NCI-H82 treated with DMSO at 0.1 percent for 48 hours (cell line): ENCODE data around the gene ARL5C.
A peak's percentile ranks its signal among the peaks of the same experiment; 100 is the strongest.
"Not testable (repeated sequence)": the region's sequence is repeated elsewhere in the genome, so short reads cannot be mapped to it uniquely, and the experiment has no call there.

ENCODE experiments used
- DNase-seq: peaks from one replicate; lab custom pipeline; 2025; ENCODE audit not compliant: unreplicated experiment; lab: John Stamatoyannopoulos, UW

Gene ARL5C

DNA sequence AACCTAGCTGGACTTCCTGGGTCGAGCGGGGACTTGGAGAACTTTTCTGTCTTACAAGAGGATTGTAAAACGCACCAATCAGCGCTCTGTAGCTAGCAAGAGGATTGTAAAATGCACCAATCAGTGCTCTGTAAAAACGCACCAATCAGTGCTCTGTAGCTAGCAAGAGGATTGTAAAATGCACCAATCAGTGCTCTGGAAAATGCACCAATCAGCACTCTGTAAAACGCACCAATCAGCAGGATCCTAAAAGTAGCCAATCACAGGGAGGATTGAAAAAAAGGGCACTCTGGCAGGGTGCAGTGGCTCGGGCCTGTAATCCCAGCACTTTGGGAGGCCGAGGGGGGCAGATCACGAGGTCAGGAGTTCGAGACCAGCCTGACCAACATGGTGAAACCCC lies 2.5 kb upstream of the ARL5C start:
- DNase-seq = not testable (repeated sequence)

DNA sequence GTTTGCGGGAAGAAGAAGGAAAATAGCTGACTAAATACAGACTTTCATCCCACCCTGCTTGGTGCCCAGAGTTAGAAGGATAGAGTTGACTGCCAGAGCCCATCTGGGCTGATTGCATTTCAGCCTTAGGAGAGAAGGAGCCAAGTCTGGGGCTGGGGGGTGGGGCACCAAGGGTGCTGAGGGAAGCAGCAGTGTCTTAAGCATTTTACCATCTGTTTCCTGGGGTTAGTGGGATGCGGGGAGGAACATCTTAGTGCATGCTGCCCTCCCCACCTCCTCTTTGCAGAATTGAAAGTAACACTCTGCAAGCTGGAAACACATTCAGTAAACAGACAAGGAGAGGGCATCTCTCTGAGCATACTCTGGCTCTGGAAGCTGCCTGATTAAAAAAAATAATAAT lies 1.5 kb upstream of the ARL5C start:
- DNase-seq = peak; percentile 96

DNA sequence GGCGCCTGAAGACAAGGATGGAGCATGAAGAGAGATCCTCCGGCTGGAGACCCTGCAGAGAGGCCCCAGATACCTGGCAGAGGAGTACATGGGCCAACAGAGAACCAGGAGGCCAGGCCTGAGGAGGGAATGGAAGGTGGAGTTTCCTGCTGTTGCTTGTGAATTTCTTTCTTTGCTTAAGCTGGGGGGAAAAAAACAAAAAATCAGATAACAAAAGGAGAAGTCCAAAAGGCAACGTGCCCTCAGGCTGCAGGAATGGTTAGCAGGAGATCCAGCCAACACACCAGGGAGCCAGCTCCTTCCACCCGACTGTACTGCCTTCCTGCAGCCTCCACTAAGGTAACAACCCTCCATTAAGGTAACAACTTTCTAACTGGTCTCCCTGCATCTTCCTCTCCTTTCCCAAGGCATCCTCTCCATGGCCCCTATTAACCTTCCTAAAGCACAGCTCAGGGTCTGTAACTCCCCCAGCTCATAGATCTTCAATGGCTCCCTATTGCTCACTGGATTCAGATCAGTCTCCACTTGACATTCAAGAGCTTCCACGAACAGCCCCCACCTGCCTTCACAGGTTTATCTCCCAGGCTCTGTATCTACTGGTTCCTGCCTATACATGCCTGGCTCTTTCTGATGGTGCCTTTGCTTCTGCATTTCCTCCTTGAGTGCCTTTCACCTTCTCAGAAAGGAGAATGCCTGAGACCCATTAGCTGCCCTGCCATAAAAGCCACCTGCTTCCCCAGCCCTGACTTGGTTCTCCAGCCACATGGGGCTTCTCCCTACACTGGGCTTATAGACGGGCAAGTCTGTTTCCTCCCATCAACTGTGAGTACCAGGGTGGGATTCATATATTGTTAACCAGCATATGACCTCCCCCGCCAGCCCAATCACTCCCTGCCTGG lies 725 bp upstream of the ARL5C start:
- DNase-seq = no peak

GRCh38 chr17:39165178-39165840 lies 652 bp downstream of the ARL5C start:
- DNase-seq = no peak

GRCh38 chr17:39164675-39165143 lies 1.3 kb downstream of the ARL5C start:
- DNase-seq = peak; percentile 68

GRCh38 chr17:39161962-39162361 lies 4.0 kb downstream of the ARL5C start:
- DNase-seq = no peak

DNA sequence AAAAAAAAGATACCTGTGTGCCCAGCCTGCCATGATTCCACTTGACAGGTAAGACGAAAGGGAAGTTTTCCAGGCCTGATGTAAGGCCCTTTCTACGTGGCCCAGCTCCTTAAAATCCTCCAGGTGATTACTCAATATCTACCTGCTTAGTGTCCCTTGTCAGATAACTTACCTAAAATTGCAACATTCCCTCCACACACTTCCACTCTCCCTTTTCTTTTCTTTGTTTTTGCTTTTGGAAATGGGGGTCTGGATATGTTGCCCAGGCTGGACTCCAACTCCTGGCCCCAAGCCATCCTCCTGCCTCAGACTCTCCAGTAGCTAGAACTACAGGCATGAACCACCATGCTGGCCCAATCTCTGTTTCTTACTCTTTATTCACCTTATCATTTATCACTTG lies 7.3 kb downstream of the ARL5C start:
- no peak for DNase-seq

- DNase-seq = no peak
Measured at GRCh38 chr17:39156491-39156890, 9.5 kb downstream of the ARL5C start.

DNA sequence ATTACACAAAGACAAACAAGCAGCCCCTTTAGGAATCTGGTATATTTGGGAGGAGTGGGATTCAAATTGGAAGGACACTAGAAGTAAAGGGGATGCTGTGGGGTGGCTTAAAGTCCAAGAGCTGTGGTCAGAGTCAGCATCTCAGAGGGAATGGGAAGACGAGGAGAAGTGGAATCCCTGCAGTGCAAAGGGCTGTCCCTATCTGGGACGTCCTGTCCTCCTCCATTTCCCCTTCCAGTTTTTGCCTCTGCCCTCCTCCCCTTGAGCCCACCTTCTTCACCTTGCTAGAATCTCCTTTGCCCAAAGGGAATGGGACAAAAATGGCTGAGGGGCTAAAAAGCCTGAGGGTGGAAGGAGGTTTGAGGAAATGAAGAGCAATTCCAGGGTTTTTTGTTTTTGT lies 10.3 kb downstream of the ARL5C start:
- DNase-seq = no peak

- peak; percentile 75 for DNase-seq
Measured at GRCh38 chr17:39153599-39154051, 12.3 kb downstream of the ARL5C start.

- peak; percentile 77 for DNase-seq
Measured at GRCh38 chr17:39151943-39152818, 13.8 kb downstream of the ARL5C start.

DNA sequence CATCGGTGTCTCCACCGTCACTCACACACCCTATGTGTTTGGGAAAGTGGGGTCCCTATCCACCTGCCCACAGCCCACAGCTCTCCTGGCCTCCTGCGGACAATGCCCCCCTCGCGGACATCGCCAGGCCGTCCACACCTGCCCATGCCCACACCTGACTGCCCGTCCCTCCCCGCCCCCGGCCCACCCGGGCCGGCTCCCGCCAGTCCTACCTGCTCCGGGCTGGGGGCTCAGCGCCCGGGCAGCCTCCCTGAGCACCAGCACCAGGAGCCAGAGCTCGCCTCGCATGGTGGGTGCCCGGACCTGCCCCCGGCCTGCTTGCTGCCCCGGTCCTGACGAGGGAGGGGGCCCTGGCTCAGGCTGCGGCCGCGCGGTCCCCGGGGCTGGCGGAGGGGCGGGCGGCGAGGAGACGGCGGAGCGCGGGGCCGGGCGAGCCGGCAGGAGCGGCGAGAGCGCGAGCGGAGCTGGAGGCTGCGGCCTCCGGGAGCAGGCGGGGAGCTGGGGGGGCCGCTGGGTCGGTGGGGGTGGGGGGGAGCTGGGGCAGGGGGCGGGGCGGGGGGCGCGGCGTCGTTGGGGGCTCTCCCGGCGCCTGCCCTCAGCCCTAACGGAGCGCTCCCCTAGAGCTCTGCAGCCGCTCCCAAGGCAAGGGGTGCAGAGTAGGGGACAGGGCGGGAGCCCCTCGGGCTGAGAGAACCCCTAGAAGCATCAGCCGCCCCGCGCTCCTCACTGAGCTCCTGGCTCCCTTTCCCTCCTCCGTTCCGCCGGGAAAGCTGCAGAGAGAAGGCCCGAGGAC lies 14.6 kb downstream of the ARL5C start, which contains the start of gene PLXDC1:
PLXDC1 (minus strand) TSS at position 488 of the 793 bp plus-strand sequence; CDS start at position 288, 200 bp downstream.
- DNase-seq = no peak

DNA sequence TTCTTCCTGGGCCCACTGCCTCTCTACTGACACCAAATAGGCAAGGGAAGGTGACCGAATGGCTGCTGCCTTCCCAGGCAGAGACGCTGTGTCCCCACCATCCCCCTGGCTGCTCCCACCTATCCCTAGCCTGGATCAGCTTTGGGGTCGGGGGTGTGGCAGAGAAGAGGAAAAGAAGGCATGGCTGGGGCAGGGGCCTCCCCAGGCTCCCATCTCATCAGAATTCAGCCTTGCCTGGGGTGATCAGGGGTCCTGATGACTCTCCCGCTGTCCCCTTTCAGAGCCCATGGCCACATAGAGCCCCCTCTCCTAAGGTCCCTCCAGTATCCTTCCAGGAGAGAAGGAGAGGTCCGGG lies 15.2 kb downstream of the ARL5C start:
- no peak for DNase-seq

GRCh38 chr17:39150104-39150634 lies 15.8 kb downstream of the ARL5C start:
- DNase-seq = no peak

DNA sequence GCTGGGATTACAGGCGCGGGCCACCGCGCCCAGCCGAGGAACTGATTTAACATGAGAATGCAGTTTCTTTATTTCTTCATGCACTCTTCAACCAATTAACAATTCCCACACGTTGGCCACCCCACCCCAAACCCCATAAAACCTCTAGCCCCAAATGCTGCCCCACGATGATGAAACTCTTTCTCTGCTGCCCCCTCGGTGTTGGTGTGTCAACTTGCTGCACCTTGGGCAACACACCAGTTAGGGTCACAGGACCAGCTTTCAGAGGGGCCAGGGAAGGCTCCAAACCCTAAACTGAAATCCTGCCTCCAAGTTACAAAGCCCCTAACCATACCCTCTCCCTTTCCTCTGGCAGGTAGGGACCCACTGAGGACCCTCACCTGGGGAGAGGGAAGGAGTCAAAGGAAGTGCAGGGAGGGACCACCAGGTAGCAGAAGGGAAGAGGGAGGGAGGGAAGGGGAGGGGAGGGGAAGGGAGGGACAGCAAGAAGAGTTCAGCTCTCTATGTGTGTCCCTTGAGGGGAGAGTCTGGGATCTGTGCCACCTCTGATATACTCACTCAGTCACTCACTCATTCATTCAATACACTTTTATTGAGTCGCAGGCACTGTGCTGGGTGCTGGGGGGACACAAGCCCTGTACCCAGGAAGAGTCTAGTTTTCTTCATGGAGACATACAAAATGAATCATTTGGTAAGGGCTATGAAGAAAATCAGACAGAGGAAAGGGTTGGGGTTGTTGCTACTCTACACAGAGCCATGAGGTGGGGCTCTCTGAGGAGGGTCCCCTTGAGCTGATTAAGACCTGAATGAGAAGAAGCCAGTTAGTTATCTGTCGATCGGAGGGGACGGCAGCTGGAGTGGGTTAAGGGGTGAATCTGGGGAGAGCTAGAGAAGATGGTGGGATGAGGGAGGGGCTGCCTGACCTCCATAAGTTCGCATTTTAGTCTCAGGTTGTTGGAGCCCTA lies 18.5 kb downstream of the ARL5C start:
- no peak for DNase-seq

DNA sequence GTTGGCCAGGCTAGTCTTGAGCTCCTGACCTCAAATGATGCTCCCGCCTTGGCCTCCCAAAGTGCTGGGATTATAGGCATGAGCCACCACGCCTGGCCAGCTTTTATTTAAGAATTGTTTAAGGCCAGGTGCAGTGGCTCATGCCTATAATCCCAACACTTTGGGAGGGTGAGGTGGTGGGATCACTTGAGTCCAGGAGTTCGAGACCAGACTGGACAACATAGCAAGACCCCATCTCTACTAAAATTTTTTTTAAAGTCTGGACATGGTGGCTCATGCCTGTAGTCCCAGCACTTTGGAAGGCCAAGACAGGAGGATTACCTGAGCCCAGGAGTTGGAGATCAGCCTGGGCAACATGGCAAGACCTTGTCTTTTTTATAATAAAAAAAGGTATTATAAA lies 19.7 kb downstream of the ARL5C start:
- DNase-seq = no peak

GRCh38 chr17:39145143-39145542 lies 20.8 kb downstream of the ARL5C start:
- DNase-seq = no peak

- no peak for DNase-seq
Measured at GRCh38 chr17:39144416-39144840, 21.5 kb downstream of the ARL5C start.

- DNase-seq = peak; percentile 26
Measured at GRCh38 chr17:39143552-39144093, 22.3 kb downstream of the ARL5C start.
